ENCODE data around the gene SLC38A7.
"Not testable (repeated sequence)": the region's sequence is repeated elsewhere in the genome, so short reads cannot be mapped to it uniquely, and the experiment has no call there.

SLC38A7 gene

DNA sequence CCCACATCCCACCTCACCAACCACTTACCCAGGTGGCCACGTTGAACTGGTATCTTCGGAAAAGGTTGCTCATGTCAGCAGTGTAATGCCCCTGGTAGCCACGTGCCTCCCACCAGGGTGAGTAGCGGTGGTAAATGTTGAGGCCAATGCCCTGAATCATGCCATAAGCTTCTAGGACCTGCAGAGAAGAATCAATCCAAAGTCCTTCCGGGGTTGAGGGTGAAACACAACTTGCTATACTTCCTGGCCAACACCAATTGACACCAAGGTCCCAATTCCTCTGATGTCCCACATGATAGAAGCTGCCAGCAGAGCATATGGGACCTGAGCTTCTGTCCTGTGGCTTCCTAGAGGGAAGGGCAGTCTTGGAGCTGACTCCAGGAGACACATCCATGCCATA, 43.6 kb downstream of the SLC38A7 start:
- DNase-seq: no peak
- in situ Hi-C loops (cut with MboI; ENCODE audit: low pct_unique_long_range_greater_than_20kb, low sequenced_read_pairs): no loop called here

DNA sequence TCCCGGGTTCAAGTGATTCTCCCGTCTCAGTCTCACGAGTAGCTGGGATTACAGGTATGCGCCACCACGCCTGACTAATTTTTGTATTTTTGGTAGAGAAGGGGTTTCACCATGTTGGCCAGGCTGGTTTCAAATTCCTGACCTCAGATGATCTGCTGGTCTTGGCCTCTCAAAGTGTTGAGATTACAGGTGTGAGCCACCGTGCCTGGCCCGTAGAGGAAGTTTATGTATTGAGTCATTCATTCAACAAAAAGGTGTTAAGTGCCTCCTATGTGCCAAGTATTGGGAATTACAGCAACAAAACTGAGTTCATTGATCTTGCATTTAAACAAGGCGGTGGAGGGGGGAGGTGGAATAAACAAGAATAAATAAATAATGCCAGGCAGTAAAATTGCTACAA, 44.7 kb downstream of the SLC38A7 start:
- no peak for DNase-seq
- in situ Hi-C loops (cut with MboI; ENCODE audit: low pct_unique_long_range_greater_than_20kb, low sequenced_read_pairs): no loop called here

DNA sequence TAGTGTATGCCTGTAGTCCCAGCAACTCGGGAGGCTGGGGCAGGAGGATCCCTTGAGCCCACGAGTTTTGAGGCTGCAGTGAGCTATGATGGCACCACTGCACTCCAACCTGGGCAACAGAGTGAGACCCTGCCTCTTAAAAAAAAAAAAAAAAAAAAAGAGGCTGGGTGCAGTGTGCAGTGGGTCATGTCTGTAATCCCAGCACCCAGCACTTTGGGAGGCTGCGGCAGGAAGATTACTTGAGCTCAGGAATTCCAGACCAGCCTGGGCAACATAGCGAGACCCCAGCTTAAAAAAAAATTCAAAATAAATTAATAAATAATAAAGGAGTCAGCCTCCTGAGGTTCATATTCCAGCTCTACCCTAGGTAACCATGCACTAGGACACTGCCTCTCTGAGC, 45.3 kb downstream of the SLC38A7 start:
- no peak for DNase-seq
- in situ Hi-C loops (cut with MboI; ENCODE audit: low pct_unique_long_range_greater_than_20kb, low sequenced_read_pairs): no loop called here

DNA sequence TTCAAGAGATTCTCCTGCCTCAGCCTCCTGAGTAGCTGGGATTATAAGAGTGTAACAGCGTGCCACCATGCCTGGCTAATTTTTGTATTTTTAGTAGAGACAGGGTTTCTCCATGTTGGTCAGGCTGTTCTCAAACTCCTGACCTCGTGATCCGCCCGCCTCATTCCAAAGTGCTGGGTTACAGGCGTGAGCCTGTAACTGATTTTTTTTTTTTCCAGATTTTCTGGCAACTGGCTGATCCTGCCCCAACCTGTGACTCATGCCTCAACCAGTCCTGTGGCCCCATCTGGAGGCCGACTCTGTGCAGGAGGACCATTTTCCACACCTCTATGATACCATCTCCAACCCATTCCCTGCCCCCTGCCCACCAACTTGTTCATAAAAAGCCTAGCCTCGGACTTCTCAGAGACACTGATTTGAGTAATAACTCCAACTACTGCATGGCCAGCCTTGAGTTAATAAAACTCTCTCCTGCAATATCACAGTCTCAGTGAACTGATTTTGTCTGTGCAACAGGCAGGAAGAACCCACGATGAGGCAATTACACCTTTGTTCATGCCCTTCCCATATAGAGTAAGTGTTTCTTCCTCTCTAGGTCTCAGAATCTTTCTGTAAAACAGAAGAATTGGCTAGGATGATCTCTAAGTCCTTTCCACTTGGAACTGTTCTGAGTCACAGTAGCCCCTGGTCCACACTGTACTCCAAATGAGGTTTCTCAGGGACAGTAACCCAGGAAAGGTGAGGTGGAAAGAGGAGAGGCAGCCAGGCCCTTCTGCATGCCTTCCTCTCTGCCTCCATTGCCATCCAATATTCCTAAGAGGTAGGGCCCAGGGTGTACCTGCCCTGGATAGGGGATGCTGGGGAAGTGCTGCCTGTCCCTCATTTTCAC, 46.2 kb downstream of the SLC38A7 start:
- DNase-seq: peak; percentile 33
- in situ Hi-C loops (cut with MboI; ENCODE audit: low pct_unique_long_range_greater_than_20kb, low sequenced_read_pairs): no loop called here

DNA sequence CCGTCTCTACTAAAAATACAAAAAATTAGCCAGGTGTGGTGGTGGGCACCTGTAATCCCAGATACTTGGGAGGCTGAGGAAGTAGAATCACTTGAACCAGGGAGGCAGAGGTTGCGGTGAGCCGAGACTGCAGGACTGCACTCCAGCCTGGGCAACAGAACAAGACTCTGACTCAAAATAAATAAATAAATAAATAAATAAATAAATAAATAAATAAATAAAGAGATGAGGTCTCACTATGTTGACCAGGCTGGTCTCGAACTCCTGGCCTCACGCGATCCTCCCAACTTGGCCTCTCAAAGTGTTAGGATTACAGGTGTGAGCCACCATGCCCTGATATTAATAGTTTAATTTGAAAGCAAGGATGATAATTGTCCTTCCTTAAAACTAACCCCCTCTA, 47.5 kb downstream of the SLC38A7 start:
- in situ Hi-C loops (cut with MboI; ENCODE audit: low pct_unique_long_range_greater_than_20kb, low sequenced_read_pairs); DNase-seq: not testable (repeated sequence)

DNA sequence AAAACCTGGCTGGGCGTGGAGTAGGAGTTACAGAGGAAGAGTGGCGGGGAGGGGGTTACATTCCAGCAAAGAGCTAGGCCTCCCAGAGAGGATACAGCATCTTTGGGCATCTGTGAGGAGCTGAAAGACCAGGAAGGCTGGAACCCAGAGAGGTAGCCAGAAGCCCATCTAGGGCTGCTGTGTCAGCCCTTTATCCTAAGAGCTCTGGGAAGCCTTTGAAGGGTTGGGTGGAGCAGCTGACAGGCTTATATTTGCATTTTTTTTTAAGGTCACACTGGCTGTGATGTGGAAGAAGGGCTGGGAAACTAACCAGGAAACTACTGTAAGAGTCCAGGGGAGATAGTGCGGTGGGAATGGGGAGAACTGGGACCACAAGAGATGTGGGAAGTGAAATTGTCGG, 48.1 kb downstream of the SLC38A7 start:
- in situ Hi-C loops (cut with MboI; ENCODE audit: low pct_unique_long_range_greater_than_20kb, low sequenced_read_pairs): no loop called here
- DNase-seq: no peak

DNA sequence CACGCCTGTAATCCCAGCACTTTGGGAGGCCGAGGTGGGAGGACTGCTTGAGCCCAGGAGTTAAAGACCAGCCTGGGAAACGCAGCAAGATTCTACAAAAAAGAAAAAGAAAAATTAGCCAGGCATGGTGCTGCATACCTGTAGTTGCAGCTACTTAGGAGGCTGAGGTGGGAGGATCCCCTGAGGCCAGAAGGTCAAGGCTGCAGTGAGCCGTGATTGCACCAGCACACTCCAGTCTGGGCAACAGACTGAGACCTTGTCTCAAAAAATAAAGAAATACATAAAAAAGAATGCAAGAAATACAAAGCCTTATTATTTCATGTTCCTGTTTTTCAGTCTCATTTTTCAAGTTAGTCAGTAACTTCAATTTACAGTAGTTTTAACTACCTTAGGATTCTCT, 49.1 kb downstream of the SLC38A7 start:
- in situ Hi-C loops (cut with MboI; ENCODE audit: low pct_unique_long_range_greater_than_20kb, low sequenced_read_pairs): no loop called here
- no peak for DNase-seq

DNA sequence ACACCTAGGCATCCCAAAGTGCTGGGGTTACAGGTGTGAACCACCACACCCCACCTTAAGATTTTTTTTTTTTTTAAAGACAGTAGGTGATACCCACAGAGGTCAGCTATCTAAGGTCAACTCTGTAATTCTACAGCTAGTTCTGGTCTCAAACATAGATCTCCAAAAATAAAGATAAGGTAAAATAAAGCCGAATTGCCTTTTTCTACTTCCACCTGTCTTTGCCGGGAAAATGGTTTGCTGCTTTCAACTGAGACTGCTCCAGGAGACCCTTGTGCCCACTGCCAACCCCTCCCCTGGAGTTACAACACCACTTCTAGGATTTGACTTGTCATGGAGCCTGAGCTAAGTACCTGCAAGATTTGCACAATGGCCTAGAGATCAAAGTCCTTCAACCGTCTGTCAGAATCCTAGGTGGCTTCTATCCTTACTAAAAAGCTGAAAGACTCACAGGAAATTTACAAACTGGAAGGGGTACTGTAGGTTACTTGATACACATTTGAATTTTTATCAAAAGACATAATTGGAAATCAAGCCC, 50.2 kb downstream of the SLC38A7 start:
- no peak for DNase-seq
- in situ Hi-C loops (cut with MboI; ENCODE audit: low pct_unique_long_range_greater_than_20kb, low sequenced_read_pairs): no loop called here

DNA sequence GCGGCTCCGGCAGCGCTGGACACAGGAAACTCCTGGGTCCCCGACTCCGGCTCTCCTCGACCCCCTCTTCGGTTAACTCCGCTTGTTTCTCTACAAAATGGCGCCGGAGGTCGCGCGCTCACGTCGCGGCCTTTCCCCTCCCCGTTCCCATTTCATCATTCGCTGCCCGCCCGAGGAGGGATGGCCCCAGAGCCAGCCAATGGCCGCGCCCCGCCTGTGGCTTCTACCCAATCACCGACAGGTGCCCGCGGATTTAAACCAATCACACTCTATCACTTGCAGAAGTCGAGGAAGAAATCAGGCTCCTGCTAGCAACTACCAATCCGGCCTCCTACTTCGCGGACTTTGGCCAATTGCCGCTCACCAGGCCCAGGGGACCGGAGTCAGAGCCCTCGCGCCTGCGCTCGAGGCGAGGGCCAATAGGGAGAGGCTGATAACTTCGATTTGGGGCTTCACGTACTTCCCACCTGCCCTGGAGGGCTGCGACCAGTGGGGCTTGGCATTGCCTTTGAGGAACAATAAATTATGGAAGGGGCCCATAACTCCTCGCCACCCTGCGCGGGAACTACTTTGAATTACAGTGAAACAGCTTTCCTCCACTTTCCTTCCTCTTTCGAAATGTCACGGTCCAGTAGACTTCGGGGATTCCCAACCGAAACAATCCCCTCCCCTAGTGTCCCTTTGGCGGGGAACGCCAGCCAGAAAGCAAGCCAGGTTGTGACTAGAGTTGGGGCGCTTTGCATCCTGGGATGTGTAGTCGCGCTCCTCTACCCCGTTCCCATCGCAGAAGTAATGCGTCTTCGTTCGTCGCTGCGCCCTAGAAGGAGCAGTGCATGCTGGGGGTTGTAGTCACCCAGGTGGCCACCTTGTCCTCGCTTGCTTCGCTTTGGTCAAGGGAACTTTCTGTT, 54.6 kb downstream of the SLC38A7 start, which contains the start of gene CNOT1:
Gene CNOT1, minus strand, starts transcription at position 94 of the 908 bp plus-strand sequence. CDS start 30,489 bp downstream, outside the sequence.
- in situ Hi-C loops (cut with MboI; ENCODE audit: low pct_unique_long_range_greater_than_20kb, low sequenced_read_pairs): no loop called here
- DNase-seq: peak; percentile 100

DNA sequence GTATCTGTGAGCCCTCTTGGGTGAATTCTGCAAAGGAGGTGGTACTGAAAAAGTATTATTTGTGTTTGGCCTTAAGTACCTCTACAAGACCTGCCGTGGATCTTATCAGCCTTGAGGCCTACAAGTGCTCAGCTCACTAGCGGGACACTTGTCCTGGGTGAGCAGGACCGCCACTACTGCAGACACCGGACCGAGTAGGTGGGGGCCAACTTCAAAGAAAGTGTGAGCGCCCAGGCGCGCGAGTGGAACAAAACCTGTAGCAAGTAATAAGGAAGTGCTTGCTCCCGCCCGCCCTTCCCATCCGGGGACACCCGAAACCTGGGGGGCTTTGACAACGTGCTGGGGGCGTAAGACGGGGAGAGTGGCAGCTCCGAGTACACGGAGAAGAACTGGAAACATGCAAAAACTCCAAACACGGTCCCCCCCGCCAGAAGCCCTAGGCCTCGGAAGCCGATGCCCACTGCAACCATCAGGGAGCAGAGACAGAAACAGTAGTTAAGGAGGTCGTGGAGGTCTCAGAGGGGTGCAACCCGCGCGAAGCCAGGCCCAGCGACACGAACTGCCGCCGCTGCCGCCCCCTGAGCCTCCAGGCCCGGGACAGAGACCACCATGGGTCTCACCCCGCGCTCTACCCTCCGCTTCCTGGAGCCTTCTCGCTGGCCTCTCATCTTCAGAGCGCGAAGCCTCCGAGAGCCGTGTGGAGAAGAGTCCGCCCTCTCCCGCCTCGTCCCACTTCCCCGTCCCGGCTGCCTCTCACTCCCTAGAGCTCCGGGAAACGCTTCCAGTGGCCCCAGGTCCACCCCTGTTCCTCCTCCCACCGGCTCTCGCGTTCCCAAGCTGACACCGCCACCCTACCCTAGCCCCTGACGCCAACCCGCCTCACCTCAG, 55.5 kb downstream of the SLC38A7 start:
- in situ Hi-C loops (cut with MboI; ENCODE audit: low pct_unique_long_range_greater_than_20kb, low sequenced_read_pairs): no loop called here
- DNase-seq: peak; percentile 60

DNA sequence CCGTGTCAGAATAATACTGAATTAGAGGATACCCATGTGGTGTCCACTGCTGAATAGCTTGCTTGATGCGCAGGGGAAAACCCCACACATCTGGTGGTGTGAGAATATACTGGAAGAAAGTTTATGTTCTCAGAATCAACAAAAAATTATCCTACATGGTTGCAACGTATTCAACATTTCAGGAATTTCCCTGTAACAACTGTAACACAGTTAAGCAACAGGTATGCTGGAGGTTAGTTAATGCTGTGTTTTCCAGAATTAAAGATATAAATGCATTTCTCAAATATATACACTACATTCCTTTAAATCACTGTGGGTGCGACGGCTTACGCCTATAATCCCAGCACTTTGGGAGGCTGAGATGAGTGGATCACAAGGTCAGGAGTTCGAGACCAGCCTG, 60.4 kb downstream of the SLC38A7 start:
- in situ Hi-C loops (cut with MboI; ENCODE audit: low pct_unique_long_range_greater_than_20kb, low sequenced_read_pairs): no loop called here
- no peak for DNase-seq

DNA sequence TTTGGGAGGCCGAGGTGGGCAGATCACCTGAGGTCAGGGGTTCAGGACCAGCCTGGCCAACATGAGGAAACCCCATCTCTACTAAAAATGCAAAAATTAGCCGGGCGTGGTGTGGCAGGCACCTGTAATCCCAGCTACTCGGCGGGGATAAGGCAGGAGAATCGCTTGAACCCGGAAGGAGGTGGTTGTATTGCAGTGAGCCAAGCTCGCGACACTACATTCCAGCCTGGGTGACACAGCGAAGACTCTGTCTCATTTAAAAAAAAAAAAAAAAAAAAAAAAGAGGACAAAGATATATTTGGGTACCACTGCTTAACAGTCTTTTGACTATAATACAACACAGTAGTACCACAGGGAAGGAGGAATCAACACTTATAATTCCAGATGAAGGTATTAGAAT, 64.2 kb downstream of the SLC38A7 start:
- no peak for DNase-seq

DNA sequence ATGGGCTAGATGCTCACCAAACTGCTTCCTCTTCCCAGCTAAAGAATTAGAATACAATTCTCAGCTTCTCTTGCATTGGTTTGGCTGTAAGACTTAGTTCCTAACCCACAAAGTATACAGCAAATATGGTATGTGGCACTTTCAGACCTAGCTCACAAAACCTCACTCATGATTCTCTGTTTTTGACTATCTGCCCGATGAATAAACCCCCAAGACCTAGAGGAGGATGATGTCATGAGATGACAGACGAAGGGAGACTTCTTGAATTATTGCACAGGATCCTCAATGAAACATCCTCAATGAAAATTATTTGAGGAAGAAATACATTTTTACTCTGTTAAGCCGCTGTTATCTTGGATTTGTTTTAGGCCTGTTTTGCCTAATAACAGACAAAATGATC, 69.3 kb downstream of the SLC38A7 start:
- in situ Hi-C loops (cut with MboI; ENCODE audit: low pct_unique_long_range_greater_than_20kb, low sequenced_read_pairs): no loop called here
- no peak for DNase-seq

More for the DNA sequence above, 64.2 kb downstream of the SLC38A7 start:
- in situ Hi-C loops (cut with MboI; ENCODE audit: low pct_unique_long_range_greater_than_20kb, low sequenced_read_pairs): no loop called here

Measured in KBM-7 (cell line).